Astrocyte (in vitro differentiated cells and primary cell): Measurements from ENCODE around the gene OR2V1.

Experiments
- CTCF ChIP-seq: IDR thresholded peaks from 2 replicates; pipeline ENCODE4 v1.5.1; 2011; ENCODE audit warnings: low read depth, mild to moderate bottlenecking, inconsistent platforms, low read length, moderate library complexity; ENCODE audit not compliant: insufficient read depth
- EZH2 ChIP-seq: IDR thresholded peaks from 2 replicates; pipeline ENCODE4 v1.6.1; 2012; ENCODE audit warnings: mild to moderate bottlenecking, low read length, inconsistent platforms; ENCODE audit not compliant: insufficient read depth

GRCh38 chr5:181168595-181169118 is 37.7 kb upstream of the OR2V1 start:
- TF ChIP-seq CTCF (no peak), EZH2 (no peak)
